Measurements from ENCODE around the gene SLC38A9. TPM values are rescaled to one million over a fixed set of nuclear protein-coding genes. Genes with fewer than 3 reads are reported as not detected.

Gene SLC38A9
- polyA plus RNA-seq, 1 of the 3 experiments (the other 2 are of a cell fraction) = 6.9 TPM

DNA sequence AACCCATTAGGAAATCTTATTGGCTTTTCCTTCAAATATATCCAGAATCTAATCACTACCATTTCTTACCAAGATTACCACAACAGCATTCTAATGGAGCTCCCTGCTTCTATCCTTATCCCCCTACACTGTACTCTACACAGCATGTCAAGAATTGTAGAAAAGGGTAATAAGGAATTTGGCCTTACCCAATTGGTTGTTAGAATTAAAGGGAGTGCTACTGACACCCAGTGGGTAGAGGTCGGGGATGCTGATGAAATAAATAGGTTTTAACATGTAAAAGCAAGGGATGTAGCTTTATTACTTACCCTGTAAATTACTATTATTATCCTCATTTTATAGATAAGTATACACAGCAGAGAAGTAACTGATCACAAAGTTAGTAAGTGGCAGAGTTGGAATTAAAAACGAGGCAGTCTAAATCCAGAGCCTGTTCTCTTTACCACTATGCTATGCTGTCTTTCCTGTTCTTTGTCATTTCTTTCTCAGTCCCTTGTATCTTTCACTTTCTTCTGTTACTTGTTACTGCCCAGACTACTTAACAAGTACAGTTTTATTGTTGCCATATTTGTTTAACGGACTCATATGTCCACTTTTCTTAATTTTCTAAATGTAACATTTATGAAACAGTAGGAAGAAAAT lies 10.5 kb downstream of the SLC38A9 start:
- no peaks in the 10 kb centered on the region for H3K9me3 ChIP-seq
- no peak overlapping the region for H3K9ac ChIP-seq
- peaks cover 3% of the 10 kb centered on the region for H3F3A ChIP-seq (replicated peaks; ENCODE audit: insufficient read depth)
- H3K36me3 ChIP-seq (replicated peaks in 1 of 2; ENCODE audit: control insufficient read depth in 1 of 2, insufficient read depth in 2 of 2, low read length in 1 of 2) = peaks cover 28 to 32% of the 10 kb centered on the region in 2 experiments
- WGBS (ENCODE audit: low lambda C conversion rate) = 94% methylated on average over 3 of the region's 3 CpGs
- H3K4me2 ChIP-seq = no peak overlapping the region
- no peak for DNase-seq
- no peak for TF ChIP-seq TAF1 (IDR thresholded peaks at IDR 0.05; ENCODE audit: borderline replicate concordance, low read depth, low read length)
- TF ChIP-seq PBX3 (IDR thresholded peaks at IDR 0.05) = no peak
- TF ChIP-seq RXRA (IDR thresholded peaks at IDR 0.05; ENCODE audit: borderline replicate concordance, low read depth) = no peak
- TF ChIP-seq ZBTB33 (IDR thresholded peaks at IDR 0.05; ENCODE audit: borderline replicate concordance, low read depth) = no peak
- no peak for TF ChIP-seq RAD21 (IDR thresholded peaks at IDR 0.05; ENCODE audit: low read length)
- TF ChIP-seq USF2 (IDR thresholded peaks at IDR 0.05; ENCODE audit: borderline replicate concordance, low read depth, low read length) = no peak
- no peak for TF ChIP-seq ELF1 (IDR thresholded peaks at IDR 0.05)
- TF ChIP-seq USF1 (IDR thresholded peaks at IDR 0.05; ENCODE audit: borderline replicate concordance, low read depth) = no peak
- no peak for TF ChIP-seq NRF1 (IDR thresholded peaks at IDR 0.05; ENCODE audit: low read depth, low read length)
- TF ChIP-seq IRF3 (IDR thresholded peaks at IDR 0.05; ENCODE audit: low read depth, low read length) = no peak
- CTCF ChIA-PET = interaction anchor here (1.0 to 1.6 kb wide), 2 partner anchors 10 kb away, joined by 3 to 10 read pairs; no protein-coding TSS in a partner anchor
- no peak overlapping the region for H2AFZ ChIP-seq (ENCODE audit: low read depth)
- H4K20me1 ChIP-seq (ENCODE audit: insufficient read depth) = no peaks in the 10 kb centered on the region
- H3K9me2 ChIP-seq = no peaks in the 10 kb centered on the region; the same call in 1 of the 2 replicates
- no peak overlapping the region for H3K4me3 ChIP-seq (ENCODE audit: low read depth in 2 of 2, low read length in 1 of 2)
- POLR2A ChIA-PET = interaction anchor here (0.6 kb wide), 1 partner anchor 21 kb away, joined by 3 read pairs; no protein-coding TSS in a partner anchor
- no peaks in the 10 kb centered on the region for H3K27me3 ChIP-seq (ENCODE audit: insufficient read depth)
- no peaks in the 10 kb centered on the region for H3K79me2 ChIP-seq (ENCODE audit: insufficient read depth)
- no peak overlapping the region for H3K27ac ChIP-seq (ENCODE audit: low read depth in 2 of 2, low read length in 1 of 2)
- H3K4me1 ChIP-seq (ENCODE audit: control insufficient read depth in 1 of 2, insufficient read depth in 2 of 2, low read depth in 1 of 2, low read length in 1 of 2) = no peaks in the 10 kb centered on the region
